Dermis microvascular lymphatic vessel endothelial cell (primary cell): Measurements from ENCODE around the gene IRF1. TPM values are rescaled to one million over a fixed set of nuclear protein-coding genes. Genes with fewer than 3 reads are reported as not detected.

ENCODE experiments used
- DNase-seq, 2 donors: peaks; one replicate each; pipeline versions ENCODE4 v3.0.0 to v3.0.0-alpha.2; 2010; ENCODE audit warnings: low read depth in 2 of 2
- total RNA-seq: library from RNA; depleted of rRNA; stranded (reverse); fragments of >200 nt; gene quantifications from 2 replicates; pipeline ENCODE4 v1.2.1, GENCODE V29; 2014

Gene IRF1
- total RNA-seq, 1 donor from 2014 or later = 11.2 TPM

DNA sequence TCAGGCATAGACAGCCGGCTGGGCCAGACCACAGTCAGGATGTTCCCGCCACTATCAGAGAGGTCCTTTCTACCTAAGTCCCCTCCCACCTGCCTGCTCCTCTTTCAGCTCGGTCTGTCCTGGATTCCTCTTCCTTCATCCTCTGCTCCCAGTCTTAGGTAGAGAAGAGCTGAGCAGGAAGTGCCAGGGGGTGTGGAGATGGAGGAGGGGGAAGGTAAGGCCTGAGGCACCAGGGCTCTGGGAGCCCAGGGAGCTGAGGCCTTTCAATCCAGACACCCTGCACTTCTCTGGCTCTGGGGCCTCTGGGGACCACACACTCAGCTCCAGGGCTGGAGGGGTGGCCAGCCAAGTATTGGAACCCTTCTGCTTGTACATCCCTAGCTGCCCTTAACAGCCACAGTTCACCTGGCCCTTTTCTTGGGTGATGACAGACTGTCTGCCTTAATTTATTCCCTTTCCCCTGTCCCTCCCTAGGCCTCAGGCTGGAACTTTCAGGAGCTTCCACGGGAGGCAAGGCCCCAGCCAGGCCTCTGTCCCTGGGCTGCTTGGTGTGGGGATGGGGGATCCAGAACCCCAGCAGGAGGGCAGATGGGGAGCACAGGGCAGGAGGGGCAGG is 15.6 kb downstream of the IRF1 start:
- no peak for DNase-seq

DNA sequence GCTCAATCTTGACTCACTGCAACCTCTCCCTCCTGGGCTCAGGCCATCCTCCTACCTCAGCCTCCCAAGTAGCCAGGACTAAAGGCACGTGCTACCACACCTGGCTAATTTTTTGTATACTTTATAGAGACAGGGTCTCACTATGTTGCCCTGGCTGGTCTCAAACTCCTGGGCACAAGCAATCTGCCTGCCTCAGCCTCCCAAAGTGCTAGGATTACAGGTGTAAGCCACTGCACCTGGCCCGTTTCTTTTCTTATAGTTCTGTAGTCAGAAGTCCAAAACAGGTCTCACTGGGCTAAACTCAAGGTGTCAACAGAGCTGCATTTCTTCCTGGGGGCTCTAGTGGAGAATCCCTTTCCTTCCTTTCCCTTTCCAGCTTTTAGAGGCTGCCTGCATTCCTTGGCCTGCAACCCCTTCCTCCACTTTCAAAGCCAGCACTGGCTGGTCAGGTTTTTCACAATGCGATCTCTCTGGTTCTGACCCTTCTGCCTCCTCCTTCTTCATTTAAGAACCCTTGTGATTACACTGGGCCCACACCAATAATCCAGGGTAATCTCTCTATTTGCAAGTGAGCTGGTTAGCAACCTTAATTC is 16.3 kb downstream of the IRF1 start:
- no peak for DNase-seq

DNA sequence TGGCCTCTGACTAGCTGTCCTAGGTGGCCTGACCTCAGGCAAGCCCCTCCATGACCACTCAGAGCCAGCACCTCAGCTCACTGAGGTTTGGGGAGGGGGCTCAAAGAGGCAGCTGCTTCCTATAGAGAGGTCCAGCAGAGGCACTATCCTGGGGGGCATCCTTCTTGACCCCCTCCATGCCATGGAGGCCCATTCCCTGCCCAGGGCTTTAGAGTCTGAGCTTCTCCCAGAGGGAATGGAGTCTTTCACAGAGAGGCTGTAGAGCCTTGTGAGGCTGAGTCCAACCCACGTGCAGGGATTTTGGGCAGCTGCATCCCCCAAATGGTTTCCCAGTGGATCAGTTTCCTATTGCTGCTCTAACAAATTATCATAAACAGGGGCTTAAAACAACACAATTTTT is 16.9 kb downstream of the IRF1 start:
- DNase-seq = no peak

DNA sequence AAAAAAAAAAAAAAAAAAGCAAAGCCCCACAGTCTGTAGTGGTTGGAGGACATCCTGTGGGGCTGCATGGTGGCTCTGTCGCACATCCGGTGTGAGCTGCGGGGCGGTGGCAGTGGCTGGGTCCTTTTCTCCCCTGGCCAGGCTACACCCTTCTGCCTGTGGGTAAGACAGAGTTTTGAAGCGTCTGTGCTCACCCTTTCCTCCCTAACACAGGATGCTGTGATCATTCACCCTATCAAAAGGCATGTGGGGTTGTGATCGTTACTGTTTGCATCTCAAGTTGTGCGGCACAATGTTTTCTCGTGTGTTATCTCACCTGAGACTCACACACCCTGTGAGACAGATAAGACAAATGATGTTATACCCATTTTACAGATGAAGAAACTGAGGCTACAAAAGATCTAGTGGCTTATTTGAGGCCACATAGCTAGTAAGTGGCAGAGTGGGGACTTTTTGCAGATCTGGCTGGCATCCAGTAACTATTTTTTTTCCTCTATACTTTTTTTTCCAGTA is 17.5 kb downstream of the IRF1 start:
- no peak for DNase-seq

DNA sequence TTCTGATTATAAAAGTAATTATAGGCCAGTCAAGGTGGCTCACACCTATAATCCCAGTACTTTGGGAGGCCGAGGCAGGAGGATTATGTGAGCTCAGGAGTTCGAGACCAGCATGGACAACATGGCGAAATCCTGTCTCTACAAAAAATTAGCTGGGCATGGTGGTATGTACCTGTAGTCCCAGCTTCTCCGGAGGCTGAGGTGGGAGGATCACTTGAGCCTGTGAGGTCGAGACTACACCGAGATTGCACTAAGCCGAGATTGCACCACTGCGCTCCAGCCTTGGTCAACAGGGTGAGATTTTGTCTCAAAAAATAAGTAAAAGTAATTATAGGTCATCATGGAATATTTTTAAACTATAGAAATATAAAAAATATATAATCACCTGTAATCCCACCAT is 18.1 kb downstream of the IRF1 start:
- DNase-seq = no peak

DNA sequence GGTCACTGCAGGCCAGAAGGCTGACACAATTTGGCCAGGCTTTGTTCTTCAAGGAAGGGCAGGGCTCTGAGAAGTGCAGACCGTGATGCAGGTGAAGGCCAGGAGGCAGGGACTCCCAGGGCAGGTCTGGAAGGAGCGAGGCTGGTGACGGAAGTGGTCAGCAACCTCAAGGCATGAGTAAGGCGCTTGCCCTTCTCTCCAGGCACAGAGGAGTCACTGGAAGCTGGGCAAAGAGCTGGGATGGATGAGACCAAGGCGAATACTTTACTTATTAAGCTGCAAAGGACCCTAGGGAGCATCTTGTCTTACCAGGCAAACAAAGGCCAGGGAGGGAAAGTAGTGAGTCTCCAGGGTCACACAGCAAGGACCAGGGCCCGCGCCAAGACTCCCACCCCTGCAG is 18.6 kb downstream of the IRF1 start:
- no peak for DNase-seq

DNA sequence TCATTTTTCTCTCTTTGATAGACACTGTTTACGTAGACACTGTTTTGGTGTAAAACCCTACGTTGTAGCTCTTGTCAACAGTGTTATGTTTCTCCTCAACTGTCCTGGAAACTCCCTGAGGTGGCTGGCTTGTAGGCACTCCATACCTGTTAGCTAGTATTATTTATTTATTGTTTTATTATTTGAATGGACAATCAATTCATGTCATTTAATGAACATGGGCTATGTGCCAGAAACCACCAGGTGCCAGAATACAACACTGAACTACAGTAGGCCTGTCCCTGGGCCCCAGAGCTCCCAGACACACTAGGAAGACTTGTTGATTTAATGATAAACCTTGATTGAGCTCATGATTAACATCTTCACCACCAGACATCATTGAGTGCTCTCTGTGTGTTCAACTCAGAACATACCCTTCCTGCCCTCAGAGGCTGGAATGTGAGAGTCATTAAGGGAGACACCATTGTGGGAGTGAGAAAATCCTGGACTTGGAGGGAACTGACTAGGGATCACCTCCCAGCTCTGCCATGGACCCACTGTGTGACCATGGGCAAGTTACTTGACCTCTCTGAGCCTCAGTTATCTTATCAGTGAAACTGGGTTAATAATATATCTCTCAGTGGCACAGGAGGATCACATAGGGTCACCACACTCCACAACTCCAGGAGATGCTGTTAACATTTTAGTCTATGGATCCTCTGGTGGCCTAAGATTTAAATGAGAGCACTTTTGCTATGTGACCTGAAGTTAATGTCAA is 19.2 kb downstream of the IRF1 start:
- no peak for DNase-seq

DNA sequence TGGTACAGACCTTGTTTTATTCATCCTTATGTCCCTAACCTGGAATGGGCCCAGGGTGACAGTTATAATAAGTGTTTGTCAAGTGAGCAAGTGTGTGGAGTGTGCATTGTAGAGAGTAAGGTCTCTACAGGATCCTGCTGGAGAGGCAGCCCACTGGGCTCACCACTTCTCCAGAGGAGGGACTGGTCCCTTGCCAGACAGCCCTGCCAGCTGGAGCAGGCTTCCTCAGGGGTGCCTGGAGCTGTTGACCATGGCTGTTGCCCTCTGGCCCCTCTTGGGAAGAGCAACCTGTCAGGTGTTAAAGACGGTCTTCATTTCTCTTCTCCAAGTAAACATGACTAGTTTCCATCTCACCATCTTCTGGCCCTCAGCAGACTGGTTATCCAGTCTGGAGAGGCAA is 20.0 kb downstream of the IRF1 start:
- no peak for DNase-seq

DNA sequence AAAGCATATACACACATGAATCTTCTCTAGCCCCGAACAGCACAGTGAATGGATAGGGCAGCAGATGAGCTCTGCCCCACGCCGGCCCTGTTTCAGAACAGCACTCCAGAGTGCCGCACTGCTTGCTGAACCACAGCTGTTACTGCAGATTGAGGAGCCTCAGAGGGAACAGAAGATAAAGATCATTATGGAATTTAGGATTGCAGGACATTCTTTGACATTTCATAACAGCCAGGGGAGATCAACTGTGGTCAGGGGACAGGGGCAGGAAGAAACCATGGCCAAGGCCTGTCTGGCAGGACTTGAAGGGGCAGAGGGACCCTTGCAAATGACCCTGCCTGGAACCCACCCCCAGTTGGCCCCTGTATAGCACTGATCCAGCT is 20.6 kb downstream of the IRF1 start:
- DNase-seq = no peak

DNA sequence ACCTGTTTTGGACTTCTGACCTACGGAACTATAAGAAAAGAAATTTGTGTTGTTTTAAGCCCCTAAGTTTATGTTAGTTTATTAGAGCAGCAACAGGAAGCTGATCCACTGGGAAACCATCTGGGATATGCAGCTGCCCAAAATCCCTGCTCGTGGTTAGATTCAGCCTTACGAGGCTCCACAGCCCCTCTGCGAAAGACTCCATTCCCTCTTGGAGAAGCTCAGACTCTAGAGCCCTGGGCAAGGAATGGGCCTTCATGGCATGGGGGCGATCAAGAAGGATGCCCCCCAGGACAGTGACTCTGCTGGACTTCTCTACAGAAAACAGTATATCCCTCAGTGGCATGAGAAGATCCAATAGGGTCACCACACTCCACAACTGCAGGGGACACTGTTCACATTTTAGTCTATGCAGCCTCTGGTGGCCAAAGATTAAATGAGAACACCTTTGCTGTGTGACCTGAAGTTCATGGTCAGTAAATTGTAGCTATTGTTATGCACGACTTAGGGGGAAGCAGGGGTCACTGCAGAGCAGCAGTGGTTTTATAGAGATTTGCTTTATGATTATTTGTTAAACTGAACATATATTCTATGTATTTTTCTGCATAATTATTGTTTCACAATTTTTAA is 21.1 kb downstream of the IRF1 start:
- DNase-seq = no peak

DNA sequence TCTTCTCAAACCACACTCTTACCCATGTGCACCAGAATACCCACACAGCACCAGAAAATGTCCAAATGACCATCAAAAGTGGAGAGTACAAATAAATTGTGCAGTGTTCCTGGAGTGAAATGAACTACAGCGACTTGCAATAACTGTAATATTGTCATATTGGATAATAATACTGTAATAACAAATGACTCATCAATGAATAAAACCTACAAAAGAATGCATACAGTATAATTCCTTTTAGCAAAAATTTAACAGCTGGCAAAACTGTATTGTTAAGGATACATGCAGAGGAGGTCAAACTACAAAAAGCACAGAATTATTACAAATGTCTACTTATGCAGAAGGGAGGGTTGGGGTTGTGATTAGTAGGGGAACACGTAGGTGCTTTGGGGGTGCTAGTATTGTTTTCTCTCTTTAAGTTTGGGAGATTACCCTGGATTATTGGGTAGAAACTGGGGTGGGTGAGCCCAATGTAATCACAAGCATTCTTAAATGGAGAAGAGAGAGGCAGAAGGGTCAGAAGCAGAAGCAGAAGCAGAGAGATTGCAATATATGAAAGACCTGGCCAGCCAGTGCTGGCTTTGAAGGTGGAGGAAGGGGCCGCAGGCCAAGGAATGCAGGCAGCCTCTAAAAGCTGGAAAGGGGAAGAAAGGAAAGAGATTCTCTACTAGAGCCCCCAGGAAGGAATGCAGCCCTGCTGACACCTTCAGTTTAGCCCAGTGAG is 21.8 kb downstream of the IRF1 start:
- DNase-seq = no peak

DNA sequence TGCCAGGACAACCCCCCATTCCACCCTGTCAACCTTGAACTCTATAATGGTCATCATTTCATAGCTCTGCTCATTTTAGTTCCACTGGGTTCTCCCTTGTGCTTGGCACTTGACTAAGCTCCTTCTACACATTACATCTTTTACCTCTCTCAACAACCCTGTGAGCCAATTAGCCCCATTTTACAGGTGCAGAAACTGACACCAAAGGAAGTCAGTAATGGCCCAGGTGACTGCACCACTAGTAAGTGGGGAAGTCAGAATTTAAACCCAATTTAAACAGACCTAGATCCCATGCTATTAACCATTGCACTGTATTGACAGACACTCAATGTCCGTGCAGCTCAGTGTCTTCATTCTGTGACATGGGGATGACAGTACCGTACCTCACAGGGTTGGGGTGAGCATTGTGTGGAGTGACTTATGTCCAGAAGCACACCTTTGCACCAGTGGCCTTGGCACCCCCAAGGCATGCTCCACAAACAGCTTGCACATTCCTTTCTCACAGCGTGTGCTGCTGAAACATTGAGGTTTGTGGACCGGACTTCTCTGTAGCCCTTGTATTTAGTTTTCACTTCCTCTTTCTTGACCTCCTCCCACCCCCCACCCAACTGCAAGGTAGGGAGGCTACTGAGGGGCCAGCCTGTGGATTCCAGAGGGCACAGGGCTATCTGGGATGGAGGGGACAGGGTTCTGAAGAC is 23.1 kb downstream of the IRF1 start:
- no peak for DNase-seq

DNA sequence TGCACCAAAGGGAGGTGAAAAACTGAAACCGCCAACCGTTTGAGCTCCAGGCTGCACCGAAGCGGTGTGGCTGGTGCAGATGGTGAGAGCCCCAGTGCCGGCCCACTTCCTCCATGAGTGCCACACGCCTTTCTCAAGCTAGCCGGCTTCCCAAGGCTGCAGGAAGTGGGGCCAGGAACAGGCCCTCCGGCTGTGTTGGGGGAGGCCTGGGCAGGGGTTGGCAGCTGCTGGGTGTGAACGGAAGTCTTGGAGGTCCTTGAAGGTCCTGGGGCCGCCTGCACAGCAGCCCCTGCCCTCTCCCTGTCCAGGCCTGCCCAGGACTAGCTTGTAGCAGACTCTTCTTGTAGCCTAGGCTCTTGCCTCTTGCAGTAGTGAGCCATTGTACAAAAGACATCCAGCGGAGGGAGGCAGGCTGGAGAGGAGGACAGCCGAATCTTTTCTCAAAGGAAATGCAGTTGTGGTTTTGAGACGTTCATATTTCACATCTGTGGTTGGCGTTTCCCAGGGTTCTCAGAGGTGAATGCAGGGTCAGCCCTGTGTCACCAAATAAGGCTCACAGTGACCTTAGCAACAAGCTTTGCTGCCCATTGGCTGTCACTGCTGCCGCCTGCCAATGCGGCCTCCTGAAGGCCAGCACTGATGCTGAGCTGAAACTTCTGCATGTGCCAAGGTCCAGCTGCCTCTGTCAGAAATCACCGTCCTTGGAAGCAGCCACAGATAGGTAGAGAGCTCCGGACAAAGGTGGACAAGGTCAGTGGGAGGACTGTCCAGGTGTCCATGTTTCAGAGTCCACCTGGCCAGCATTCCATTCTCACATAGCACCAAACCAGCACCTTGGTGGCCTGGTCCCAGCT is 23.9 kb downstream of the IRF1 start:
- DNase-seq = peak in 1 of 2 donors; percentile 44

DNA sequence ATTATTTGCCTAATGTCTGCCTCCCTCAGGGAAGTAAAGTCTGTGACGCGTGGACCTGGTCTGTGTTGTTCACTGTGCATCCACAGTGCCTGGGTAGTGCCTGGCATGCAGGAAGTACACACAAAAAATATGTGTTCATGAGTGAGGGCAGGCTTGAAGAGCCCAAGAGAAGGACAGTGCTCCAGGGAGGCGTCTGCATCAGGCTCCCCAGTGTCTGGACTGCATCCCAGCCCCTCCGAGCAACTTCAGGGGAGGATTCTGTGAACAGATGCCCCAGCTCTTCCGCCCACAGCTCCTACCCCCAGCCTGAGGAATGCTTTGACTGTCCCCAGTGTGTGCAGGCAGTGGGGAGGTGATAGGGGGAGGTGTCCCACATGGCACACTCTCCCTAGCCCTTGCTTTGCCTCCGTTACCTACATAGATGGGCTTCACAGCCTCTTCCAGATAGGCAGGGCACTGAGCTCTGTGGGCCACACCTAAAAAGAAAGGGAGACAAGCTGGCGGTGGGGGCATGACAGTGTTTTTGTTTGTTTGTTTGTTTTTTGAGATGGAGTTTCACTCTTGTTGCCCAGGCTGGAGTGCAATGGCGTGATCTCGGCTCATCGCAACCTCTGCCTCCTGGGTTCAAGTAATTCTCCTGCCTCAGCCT is 25.4 kb downstream of the IRF1 start:
- no peak for DNase-seq

DNA sequence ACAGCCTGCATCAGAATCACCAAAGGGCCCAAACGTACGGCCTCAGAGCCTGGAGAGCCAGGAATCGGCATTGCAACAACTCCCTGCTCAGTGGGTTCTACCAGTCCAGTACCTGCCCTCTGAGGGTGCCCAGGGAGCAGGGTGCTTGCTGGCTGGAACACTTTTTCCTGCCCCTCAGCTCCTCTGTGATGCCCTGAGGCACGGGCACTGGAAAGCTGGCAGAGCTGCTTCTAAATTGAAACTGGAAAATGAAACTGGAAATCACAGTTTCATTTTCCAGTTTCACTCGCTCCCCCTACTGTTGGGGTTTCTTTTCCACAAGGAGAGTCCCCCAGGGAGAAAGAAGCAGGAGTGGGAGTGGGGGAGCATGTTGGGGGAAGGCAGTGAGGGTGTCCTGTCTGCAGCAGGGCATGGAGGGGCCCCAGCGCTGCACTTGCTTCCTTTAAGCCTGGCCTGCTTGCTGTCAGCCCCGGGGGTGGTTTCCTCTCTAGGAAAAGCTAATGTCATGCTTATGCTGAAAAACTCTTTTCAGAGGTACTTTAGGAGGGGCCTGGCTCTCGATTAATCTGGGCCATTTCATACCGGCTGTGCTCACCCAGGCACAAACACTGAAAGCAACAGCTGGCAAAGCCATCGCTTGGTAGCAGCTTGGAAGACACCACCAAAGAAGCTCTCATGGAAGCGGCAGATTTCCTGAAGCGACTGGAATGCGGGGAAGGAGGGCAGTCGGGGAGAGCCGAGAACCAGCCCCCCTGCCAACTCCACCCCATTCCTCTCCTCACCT is 26.2 kb downstream of the IRF1 start:
- peak in 1 of 2 donors; percentile 26 for DNase-seq

DNA sequence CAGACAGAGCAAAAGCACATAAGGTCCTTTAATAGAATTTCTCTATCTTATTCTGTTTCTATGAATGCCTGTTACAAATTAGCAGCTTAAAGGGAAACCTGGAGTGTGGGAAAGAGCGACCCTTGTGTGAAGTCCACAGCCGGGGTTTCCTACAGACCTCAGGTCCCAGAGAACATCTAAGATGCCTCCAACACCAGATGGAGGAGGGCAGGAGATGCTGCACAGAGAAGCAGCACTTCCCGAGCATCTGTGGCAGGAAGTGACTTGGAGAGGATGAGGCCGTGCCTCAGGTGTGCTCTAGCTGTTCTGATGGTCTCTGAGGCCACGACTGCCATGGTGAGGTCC is 26.8 kb downstream of the IRF1 start:
- DNase-seq = no peak

DNA sequence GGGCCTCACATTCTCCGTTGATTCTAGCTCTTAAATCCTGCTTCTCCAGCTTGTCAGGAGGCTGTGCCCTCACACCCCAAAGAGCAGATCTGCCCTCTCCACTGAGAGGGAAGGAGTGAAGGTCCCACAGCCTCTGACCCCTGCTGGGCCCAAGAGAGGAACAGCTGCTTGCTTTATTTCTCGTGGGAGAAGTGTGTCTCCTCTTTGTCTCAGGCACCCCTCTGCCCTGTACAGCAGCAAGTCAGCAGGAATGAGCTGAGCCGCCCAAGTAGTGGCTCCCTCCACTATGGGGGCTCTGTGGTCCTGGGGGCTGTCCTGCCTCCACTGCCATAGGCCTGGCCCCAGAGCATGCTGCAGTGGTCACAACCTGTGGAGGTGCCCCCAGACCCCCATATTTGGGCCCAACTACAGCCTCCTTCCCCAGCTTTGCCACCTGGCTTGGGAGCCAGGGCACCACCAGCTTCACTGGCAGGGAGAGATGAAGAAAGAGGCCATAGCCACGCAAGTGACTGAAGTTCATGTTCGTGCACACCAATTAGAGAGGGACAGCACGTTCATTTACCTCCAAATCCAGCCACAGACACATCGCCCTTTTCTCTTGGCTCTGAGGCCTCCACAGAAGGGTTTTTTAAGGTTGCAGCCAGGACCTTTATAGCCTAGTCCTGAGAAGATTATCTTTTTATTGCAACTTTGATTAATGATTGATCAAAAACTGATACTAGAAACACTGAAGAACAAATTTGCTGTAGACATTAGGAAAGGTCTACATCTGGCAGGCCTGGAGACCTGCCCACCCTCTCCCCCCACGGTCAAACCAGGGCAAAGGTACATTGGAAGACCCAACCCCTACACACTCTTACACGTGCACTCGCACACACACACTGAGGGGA is 27.5 kb downstream of the IRF1 start:
- DNase-seq = no peak

DNA sequence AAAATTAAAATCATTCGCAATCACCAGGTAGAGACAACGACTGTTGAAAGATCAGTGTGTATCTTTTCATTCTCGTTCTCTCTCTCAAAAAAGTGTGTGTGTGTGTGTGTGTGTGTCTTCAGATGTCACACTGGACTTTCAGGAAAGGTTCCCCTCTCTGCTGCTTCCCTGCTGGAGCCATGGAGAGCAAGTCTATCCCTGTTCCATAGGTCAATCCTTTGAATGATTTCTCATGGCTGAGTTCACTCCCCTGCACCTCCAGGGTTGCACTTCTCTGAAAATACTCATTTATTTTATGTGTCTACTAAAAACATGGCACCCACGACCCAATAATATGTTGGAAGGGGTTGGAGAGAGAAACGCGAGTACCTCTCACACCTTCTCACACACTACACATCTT is 28.2 kb downstream of the IRF1 start:
- no peak for DNase-seq
